H9 (cell line): ENCODE results near the gene DMRTB1. TPM values are rescaled to one million over a fixed set of nuclear protein-coding genes. Genes with fewer than 3 reads are reported as not detected.

Experiments
- DNase-seq: peaks from one replicate; pipeline ENCODE4 v3.0.0-alpha.2; 2017
- H2AFZ ChIP-seq: one replicate; pipeline ENCODE4 v1.6.1; 2013; ENCODE audit warnings: mild to moderate bottlenecking, low read length, control low read depth, moderate library complexity
- H2AK5ac ChIP-seq: 2 replicates; pipeline ENCODE4 v1.6.1; 2013; ENCODE audit warnings: low read length, control low read depth, mixed read lengths; ENCODE audit not compliant: insufficient read length
- H2BK120ac ChIP-seq: one replicate; pipeline ENCODE4 v1.6.1; 2013; ENCODE audit warnings: low read depth, mild to moderate bottlenecking, low read length, control low read depth, inconsistent platforms; ENCODE audit not compliant: poor library complexity, severe bottlenecking
- H2BK12ac ChIP-seq: 2 replicates; pipeline ENCODE4 v1.6.1; 2013; ENCODE audit warnings: low read length, control low read depth, mixed read lengths, low read depth; ENCODE audit not compliant: insufficient read length
- H2BK15ac ChIP-seq: 2 replicates; pipeline ENCODE4 v1.6.1; 2013; ENCODE audit warnings: low read depth, low read length, control low read depth
- H2BK20ac ChIP-seq: one replicate; pipeline ENCODE4 v1.6.1; 2013; ENCODE audit warnings: low read depth, mild to moderate bottlenecking, low read length, control low read depth, inconsistent platforms; ENCODE audit not compliant: poor library complexity, severe bottlenecking
- H2BK5ac ChIP-seq: 2 replicates; pipeline ENCODE4 v1.6.1; 2013; ENCODE audit warnings: low read length, control low read depth, mixed read lengths; ENCODE audit not compliant: insufficient read length
- H3K14ac ChIP-seq: 2 replicates; pipeline ENCODE4 v1.6.1; 2013; ENCODE audit warnings: low read length, control low read depth; ENCODE audit not compliant: insufficient read depth
- H3K18ac ChIP-seq: 2 replicates; pipeline ENCODE4 v1.6.1; 2013; ENCODE audit warnings: low read depth, mild to moderate bottlenecking, mixed read lengths, low read length, control low read depth; ENCODE audit not compliant: insufficient read length
- H3K23ac ChIP-seq: 2 replicates; pipeline ENCODE4 v1.6.1; 2013; ENCODE audit warnings: low read length, control low read depth, mixed read lengths, low read depth; ENCODE audit not compliant: insufficient read length
- H3K23me2 ChIP-seq: 2 replicates; pipeline ENCODE4 v1.6.1; 2013; ENCODE audit warnings: low read depth, mild to moderate bottlenecking, mixed read lengths, low read length, control low read depth; ENCODE audit not compliant: insufficient read length, poor library complexity, severe bottlenecking
- H3K27ac ChIP-seq: 2 replicates; pipeline ENCODE4 v1.5.1; 2013; ENCODE audit warnings: low read length, control low read depth, mixed read lengths, low read depth; ENCODE audit not compliant: insufficient read length
- H3K27me3 ChIP-seq: 2 replicates; pipeline ENCODE4 v1.6.1; 2013; ENCODE audit warnings: low read length, control low read depth, inconsistent platforms; ENCODE audit not compliant: insufficient read depth
- H3K4ac ChIP-seq: 2 replicates; pipeline ENCODE4 v1.6.1; 2013; ENCODE audit warnings: low read depth, mild to moderate bottlenecking, control low read depth, inconsistent platforms, low read length, moderate library complexity
- H3K4me1 ChIP-seq: 2 replicates; pipeline ENCODE4 v1.6.1; 2013; ENCODE audit warnings: low read length, control low read depth, inconsistent platforms; ENCODE audit not compliant: insufficient read depth
- H3K4me2 ChIP-seq: 2 replicates; pipeline ENCODE4 v1.6.1; 2013; ENCODE audit warnings: low read length, control low read depth, mixed read lengths; ENCODE audit not compliant: insufficient read length, insufficient read depth
- H3K56ac ChIP-seq: 2 replicates; pipeline ENCODE4 v1.6.1; 2013; ENCODE audit warnings: low read depth, mild to moderate bottlenecking, mixed read lengths, low read length, control low read depth; ENCODE audit not compliant: insufficient read length
- H3K79me1 ChIP-seq: 2 replicates; pipeline ENCODE4 v1.6.1; 2013; ENCODE audit warnings: low read depth, mild to moderate bottlenecking, moderate library complexity, low read length, control low read depth, inconsistent platforms; ENCODE audit not compliant: insufficient read depth, poor library complexity, severe bottlenecking
- H3K79me2 ChIP-seq: 2 replicates; pipeline ENCODE4 v1.6.1; 2013; ENCODE audit warnings: low read length, control low read depth, inconsistent platforms; ENCODE audit not compliant: insufficient read depth
- H3K9ac ChIP-seq: 2 replicates; pipeline ENCODE4 v1.6.1; 2013; ENCODE audit warnings: low read length, control low read depth, mixed read lengths; ENCODE audit not compliant: insufficient read length; ENCODE audit errors: extremely low read depth
- H3K9me3 ChIP-seq: one replicate; pipeline ENCODE4 v1.6.1; 2013; ENCODE audit warnings: low read depth, low read length, inconsistent platforms; ENCODE audit not compliant: control insufficient read depth
- H3T11ph ChIP-seq: one replicate; pipeline ENCODE4 v1.6.1; 2013; ENCODE audit warnings: mild to moderate bottlenecking, low read length, control low read depth, inconsistent platforms
- H4K20me1 ChIP-seq: one replicate; pipeline ENCODE4 v1.6.1; 2013; ENCODE audit not compliant: control insufficient read depth, insufficient read length, insufficient read depth
- H4K5ac ChIP-seq: 2 replicates; pipeline ENCODE4 v1.6.1; 2013; ENCODE audit warnings: low read depth, mild to moderate bottlenecking, mixed read lengths, low read length, control low read depth; ENCODE audit not compliant: insufficient read length
- H4K8ac ChIP-seq: replicated peaks from 2 replicates; pipeline ENCODE4 v1.6.1; 2013; ENCODE audit warnings: low read length, control low read depth, mixed read lengths, low read depth; ENCODE audit not compliant: insufficient read length
- H4K91ac ChIP-seq: 2 replicates; pipeline ENCODE4 v1.6.1; 2013; ENCODE audit warnings: low read depth, mild to moderate bottlenecking, moderate library complexity, mixed read lengths, low read length, control low read depth; ENCODE audit not compliant: insufficient read length
- H3K27ac Mint-ChIP-seq, 3 experiments: 2 replicates in 2 of 3; 3 replicates in 1 of 3; pipeline ENCODE4 v1.8.0; 2020 to 2021; ENCODE audit warnings: mixed read lengths in 3 of 3, mild to moderate bottlenecking in 1 of 3, moderate library complexity in 1 of 3
- H3K27me3 Mint-ChIP-seq: 2 replicates; pipeline ENCODE4 v1.8.0; 2021; ENCODE audit warnings: low read depth, mild to moderate bottlenecking, moderate library complexity, mixed read lengths
- H3K36me3 Mint-ChIP-seq, 3 experiments: 2 replicates in 2 of 3; 3 replicates in 1 of 3; pipeline ENCODE4 v1.8.0; 2020 to 2021; ENCODE audit warnings: low read depth in 3 of 3, mixed read lengths in 3 of 3; ENCODE audit not compliant: insufficient read depth in 1 of 3
- H3K4me1 Mint-ChIP-seq, 2 experiments: 2 replicates each; pipeline ENCODE4 v1.8.0; 2020; ENCODE audit warnings: mixed read lengths in 2 of 2
- H3K4me3 Mint-ChIP-seq, 2 experiments: 2 replicates in 1 of 2; 3 replicates in 1 of 2; pipeline ENCODE4 v1.8.0; 2020 to 2021; ENCODE audit warnings: mild to moderate bottlenecking in 2 of 2, mixed read lengths in 2 of 2, moderate library complexity in 1 of 2
- H3K9me3 Mint-ChIP-seq, 2 experiments: 2 replicates in 1 of 2; 3 replicates in 1 of 2; pipeline ENCODE4 v1.8.0; 2020; ENCODE audit warnings: mild to moderate bottlenecking in 2 of 2, mixed read lengths in 2 of 2, moderate library complexity in 1 of 2
- WGBS: extraction: QIAGEN DNeasy Blood & Tissue Kit; methylation state at CpG from one replicate; pipeline ENCODE4 v1.1.7; 2013; ENCODE audit warnings: missing lambda C conversion rate, low lambda C conversion rate, mixed read lengths; ENCODE audit not compliant: insufficient read length; ENCODE audit errors: extremely low coverage; 5-methylcytosine and 5-hydroxymethylcytosine counted together
- total RNA-seq: library from RNA; stranded (reverse); gene quantifications from 2 replicates; pipeline ENCODE4 v1.2.1, GENCODE V29; 2021
- TF ChIP-seq, protein P1 (sequence below): fragments of 200-600 bp; sonication (generic); conservative IDR thresholded peaks from 3 replicates; pipeline ENCODE4 v1.8.0; 2021; ENCODE audit warnings: antibody characterized with exemption, mild to moderate bottlenecking

DMRTB1 gene
- total RNA-seq, 1 experiment from 2014 or later: not detected

DNA sequence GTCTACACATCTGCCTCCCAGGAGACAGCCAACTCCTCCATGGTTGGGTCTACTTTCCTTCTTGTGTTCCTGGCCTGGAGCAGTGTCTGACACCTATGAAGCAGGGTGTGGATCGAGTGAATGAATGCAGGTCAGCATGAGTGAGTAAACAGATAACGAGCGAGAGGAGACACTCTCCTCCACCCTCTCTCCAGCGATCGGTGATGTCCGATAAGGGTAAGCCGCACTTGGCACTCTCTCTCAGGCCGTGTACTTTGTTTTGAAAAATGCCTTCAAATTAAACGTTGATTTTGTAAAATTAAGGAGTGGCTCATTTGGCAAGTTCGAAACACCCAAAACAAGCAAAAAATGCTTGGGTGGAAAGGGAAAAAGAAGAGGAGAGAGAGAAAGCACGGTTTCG lies 43.8 kb upstream of the DMRTB1 start:
- Histone ChIP-seq H2BK15ac (no peak overlapping the region), H2BK120ac (no peak overlapping the region), H4K91ac (no peak overlapping the region), H3K4ac (no peak overlapping the region), H2BK20ac (no peak overlapping the region), H3K14ac (no peak overlapping the region), H3K79me2 (no peaks in the 10 kb centered on the region), H3K18ac (peak overlapping the region; percentile 24), H2BK5ac (no peak overlapping the region), H4K8ac (no peak overlapping the region), H3K9me3 (no peaks in the 10 kb centered on the region), H3T11ph (no peak overlapping the region), H3K23ac (no peak overlapping the region), H3K27ac (no peak overlapping the region), H4K20me1 (no peaks in the 10 kb centered on the region), H3K4me1 (peaks cover 11% of the 10 kb centered on the region; the same call in 1 of the 2 replicates), H3K27me3 (no peaks in the 10 kb centered on the region), H2AFZ (no peak overlapping the region), H3K23me2 (no peaks in the 10 kb centered on the region), H3K56ac (no peak overlapping the region), H3K79me1 (no peaks in the 10 kb centered on the region), H3K9ac (no peak overlapping the region), H2AK5ac (no peak overlapping the region), H2BK12ac (no peak overlapping the region), H3K4me2 (no peak overlapping the region), H4K5ac (no peak overlapping the region)
- Mint-ChIP-seq H3K27ac (peak overlapping the region in 1 of 3 experiments; percentile 81; a peak in 1 of 7 replicates), H3K4me3 (no peak overlapping the region), H3K36me3 (peaks cover 4 to 15% (median 4%) of the 10 kb centered on the region in 3 experiments; a peak in 6 of 7 replicates), H3K4me1 (peaks cover 41 to 63% of the 10 kb centered on the region in 2 experiments), H3K27me3 (peaks cover 6% of the 10 kb centered on the region), H3K9me3 (peaks cover 2 to 12% of the 10 kb centered on the region in 2 experiments; a peak in 3 of 5 replicates)
- TF ChIP-seq, protein P1, sequence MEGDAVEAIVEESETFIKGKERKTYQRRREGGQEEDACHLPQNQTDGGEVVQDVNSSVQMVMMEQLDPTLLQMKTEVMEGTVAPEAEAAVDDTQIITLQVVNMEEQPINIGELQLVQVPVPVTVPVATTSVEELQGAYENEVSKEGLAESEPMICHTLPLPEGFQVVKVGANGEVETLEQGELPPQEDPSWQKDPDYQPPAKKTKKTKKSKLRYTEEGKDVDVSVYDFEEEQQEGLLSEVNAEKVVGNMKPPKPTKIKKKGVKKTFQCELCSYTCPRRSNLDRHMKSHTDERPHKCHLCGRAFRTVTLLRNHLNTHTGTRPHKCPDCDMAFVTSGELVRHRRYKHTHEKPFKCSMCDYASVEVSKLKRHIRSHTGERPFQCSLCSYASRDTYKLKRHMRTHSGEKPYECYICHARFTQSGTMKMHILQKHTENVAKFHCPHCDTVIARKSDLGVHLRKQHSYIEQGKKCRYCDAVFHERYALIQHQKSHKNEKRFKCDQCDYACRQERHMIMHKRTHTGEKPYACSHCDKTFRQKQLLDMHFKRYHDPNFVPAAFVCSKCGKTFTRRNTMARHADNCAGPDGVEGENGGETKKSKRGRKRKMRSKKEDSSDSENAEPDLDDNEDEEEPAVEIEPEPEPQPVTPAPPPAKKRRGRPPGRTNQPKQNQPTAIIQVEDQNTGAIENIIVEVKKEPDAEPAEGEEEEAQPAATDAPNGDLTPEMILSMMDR: no peak
- WGBS: no CpG with 5 or more reads among the region's 12 CpGs
- no peak for DNase-seq
